AG04449 (cell line): ENCODE measurements around the gene FRMD4B.

ENCODE experiments used
- CTCF ChIA-PET: fragments of 350-600 bp; formaldehyde crosslinking; extraction: SDS; loops from one replicate; lab custom pipeline; 2021; ENCODE audit warnings: antibody characterized with exemption; lab: Yijun Ruan, JAX
- POLR2A ChIA-PET: fragments of 400-600, 350-600 bp; formaldehyde crosslinking; extraction: SDS; loops from one replicate; lab custom pipeline; 2020; ENCODE audit warnings: antibody characterized with exemption, inconsistent platforms; lab: Yijun Ruan, JAX
- DNase-seq: peaks from one replicate; pipeline ENCODE4 v3.0.0-alpha.2; 2010; ENCODE audit warnings: low read depth, low spot score
- H3K4me3 ChIP-seq: 2 replicates; pipeline ENCODE4 v1.5.1; 2011; ENCODE audit warnings: low read depth, mild to moderate bottlenecking, control low read depth, low read length
- CTCF ChIP-seq: IDR thresholded peaks from one replicate; pipeline ENCODE4 v1.5.1; 2011; ENCODE audit warnings: mild to moderate bottlenecking, moderate library complexity, low read length, control low read depth, inconsistent platforms; ENCODE audit not compliant: insufficient read depth; ENCODE audit errors: missing control alignments

FRMD4B gene

GRCh38 chr3:69359339-69359893, 26.5 kb downstream of the FRMD4B start:
- ChIA-PET CTCF (interaction anchor here (2.5 kb wide), 1 partner anchor 51 kb away, joined by 10 read pairs; no protein-coding TSS in a partner anchor), POLR2A (no interaction called here)
- no peak for TF ChIP-seq CTCF
- no peak for DNase-seq
- H3K4me3 ChIP-seq: no peak overlapping the region

GRCh38 chr3:69357196-69357595, 28.7 kb downstream of the FRMD4B start:
- ChIA-PET CTCF (interaction anchor here (1.0 to 2.5 kb wide), 2 partner anchors 51 to 53 kb away, joined by 5 to 10 read pairs; no protein-coding TSS in a partner anchor), POLR2A (no interaction called here)
- no peak for DNase-seq
- no peak overlapping the region for H3K4me3 ChIP-seq
- no peak for TF ChIP-seq CTCF

GRCh38 chr3:69354948-69355347, 30.9 kb downstream of the FRMD4B start:
- no peak for DNase-seq
- H3K4me3 ChIP-seq: no peak overlapping the region
- POLR2A ChIA-PET: no interaction called here
- no peak for TF ChIP-seq CTCF
- CTCF ChIA-PET: no interaction called here

- CTCF ChIA-PET: interaction anchor here (0.8 kb wide), 1 partner anchor 57 kb away, joined by 3 read pairs; no protein-coding TSS in a partner anchor
- no peak overlapping the region for H3K4me3 ChIP-seq
- TF ChIP-seq CTCF: no peak
- POLR2A ChIA-PET: no interaction called here
- no peak for DNase-seq
Measured at GRCh38 chr3:69353503-69353902, 32.4 kb downstream of the FRMD4B start.

GRCh38 chr3:69353088-69353478, 32.8 kb downstream of the FRMD4B start:
- DNase-seq: no peak
- H3K4me3 ChIP-seq: no peak overlapping the region
- ChIA-PET POLR2A (no interaction called here), CTCF (no interaction called here)
- no peak for TF ChIP-seq CTCF

GRCh38 chr3:69352305-69353087, 33.4 kb downstream of the FRMD4B start:
- CTCF ChIA-PET: no interaction called here
- no peak for DNase-seq
- TF ChIP-seq CTCF: no peak
- POLR2A ChIA-PET: no interaction called here
- no peak overlapping the region for H3K4me3 ChIP-seq
